Endodermal cell (in vitro differentiated cells): ENCODE measurements around the gene TRIB2. TPM values are rescaled to one million over a fixed set of nuclear protein-coding genes. Genes with fewer than 3 reads are reported as not detected.

Experiments used
- DNase-seq: peaks from one replicate; pipeline ENCODE4 v3.0.0-alpha.2; 2017
- H3K27ac ChIP-seq: 2 replicates; pipeline ENCODE4 v1.5.1; 2013; ENCODE audit warnings: mild to moderate bottlenecking, low read depth, low read length, moderate library complexity
- H3K27me3 ChIP-seq: 2 replicates; pipeline ENCODE4 v1.6.1; 2013; ENCODE audit warnings: mild to moderate bottlenecking, low read length, moderate library complexity; ENCODE audit not compliant: insufficient read depth, control insufficient read depth, poor library complexity, severe bottlenecking
- H3K36me3 ChIP-seq: 2 replicates; pipeline ENCODE4 v1.7.0; 2013; ENCODE audit warnings: mild to moderate bottlenecking, low read length, moderate library complexity; ENCODE audit not compliant: control insufficient read depth, insufficient read depth
- H3K4me1 ChIP-seq: one replicate; pipeline ENCODE4 v1.7.0; 2013; ENCODE audit warnings: low read length; ENCODE audit not compliant: control insufficient read depth, insufficient read depth
- H3K4me3 ChIP-seq: 2 replicates; pipeline ENCODE4 v1.5.1; 2013; ENCODE audit warnings: mild to moderate bottlenecking, low read length, moderate library complexity
- H3K9ac ChIP-seq: 2 replicates; pipeline ENCODE4 v1.6.1; 2013; ENCODE audit warnings: mild to moderate bottlenecking, low read length, moderate library complexity; ENCODE audit not compliant: poor library complexity, severe bottlenecking; ENCODE audit errors: extremely low read depth
- H3K9me3 ChIP-seq: 2 replicates; pipeline ENCODE4 v1.6.1; 2013; ENCODE audit warnings: mild to moderate bottlenecking, low read length, moderate library complexity; ENCODE audit not compliant: control insufficient read depth
- H3K27ac Mint-ChIP-seq: 2 replicates; pipeline ENCODE4 v1.8.0; 2020; ENCODE audit warnings: mixed read lengths
- H3K27me3 Mint-ChIP-seq: 2 replicates; pipeline ENCODE4 v1.8.0; 2021; ENCODE audit warnings: mild to moderate bottlenecking, mixed read lengths; ENCODE audit not compliant: insufficient read depth
- H3K36me3 Mint-ChIP-seq: 2 replicates; pipeline ENCODE4 v1.8.0; 2020; ENCODE audit warnings: low read depth, mixed read lengths
- H3K4me1 Mint-ChIP-seq: 2 replicates; pipeline ENCODE4 v1.8.0; 2020; ENCODE audit warnings: mixed read lengths
- H3K4me3 Mint-ChIP-seq: 2 replicates; pipeline ENCODE4 v1.8.0; 2020; ENCODE audit warnings: mild to moderate bottlenecking, moderate library complexity, mixed read lengths
- H3K9me3 Mint-ChIP-seq: 2 replicates; pipeline ENCODE4 v1.8.0; 2020; ENCODE audit warnings: mild to moderate bottlenecking, mixed read lengths
- CTCF ChIP-seq: fragments of 200-600 bp; sonication (generic); conservative IDR thresholded peaks from 2 replicates; pipeline ENCODE4 v1.5.0; 2021; ENCODE audit warnings: antibody characterized with exemption, mild to moderate bottlenecking
- WGBS, 2 experiments: methylation state at CpG; one replicate each; pipeline versions ENCODE4 v1.1.5 to v1.1.7; 2013; ENCODE audit warnings: missing lambda C conversion rate in 2 of 2, mixed read lengths in 1 of 2; ENCODE audit not compliant: insufficient coverage in 1 of 2, insufficient read length in 1 of 2; 5-methylcytosine and 5-hydroxymethylcytosine counted together
- total RNA-seq, 2 donors: library from RNA; stranded (reverse); fragmentation: NEBNext Ultra II Directional in 1 of 2; extraction: Animal tissue kit (Norgen Biotek cat#: 25700) in 1 of 2; gene quantifications; 2 replicates in 1 of 2; 3 replicates in 1 of 2; pipeline ENCODE4 v1.2.1, GENCODE V29; 2021

The TRIB2 gene
- total RNA-seq, 2 donors from 2014 or later, result 23.8 to 29.8 TPM

DNA sequence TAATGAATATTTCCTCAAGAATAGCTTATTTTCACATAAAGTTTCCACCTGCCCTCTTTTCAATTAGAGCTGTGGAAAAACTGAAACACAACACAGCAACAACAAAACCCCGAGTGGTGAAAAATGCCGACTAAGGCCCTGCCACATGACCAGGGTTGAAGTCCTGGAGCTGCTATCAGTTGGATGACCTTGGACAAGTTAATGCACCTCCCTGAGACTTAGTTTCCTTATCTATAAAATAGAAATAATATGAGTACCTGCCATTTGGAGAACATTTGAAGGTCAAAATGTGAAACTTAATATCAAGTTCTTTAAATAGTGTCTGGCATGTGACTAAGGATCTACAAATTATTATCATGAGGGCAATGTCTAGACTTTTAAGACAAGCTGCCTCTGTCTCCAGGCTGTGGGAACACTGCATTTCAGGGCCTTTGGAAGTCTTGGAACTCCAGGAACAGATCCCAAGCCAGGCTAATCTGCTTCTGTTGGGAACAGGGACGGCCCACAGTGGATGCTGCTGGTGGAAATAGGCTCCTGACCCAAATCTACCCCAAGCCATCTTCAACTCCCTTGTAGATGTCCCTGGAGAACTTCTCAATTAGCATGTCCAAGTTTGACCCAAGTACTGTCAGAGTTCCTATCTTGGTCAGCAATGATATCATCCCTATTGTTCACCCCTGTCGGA, 42.0 kb upstream of the TRIB2 start:
- WGBS, 2 experiments, result 87 to 95% methylated on average over 4 of the region's 4 CpGs
- Mint-ChIP-seq H3K4me1 (peaks cover 9% of the 10 kb centered on the region), H3K4me3 (no peak overlapping the region)

DNA sequence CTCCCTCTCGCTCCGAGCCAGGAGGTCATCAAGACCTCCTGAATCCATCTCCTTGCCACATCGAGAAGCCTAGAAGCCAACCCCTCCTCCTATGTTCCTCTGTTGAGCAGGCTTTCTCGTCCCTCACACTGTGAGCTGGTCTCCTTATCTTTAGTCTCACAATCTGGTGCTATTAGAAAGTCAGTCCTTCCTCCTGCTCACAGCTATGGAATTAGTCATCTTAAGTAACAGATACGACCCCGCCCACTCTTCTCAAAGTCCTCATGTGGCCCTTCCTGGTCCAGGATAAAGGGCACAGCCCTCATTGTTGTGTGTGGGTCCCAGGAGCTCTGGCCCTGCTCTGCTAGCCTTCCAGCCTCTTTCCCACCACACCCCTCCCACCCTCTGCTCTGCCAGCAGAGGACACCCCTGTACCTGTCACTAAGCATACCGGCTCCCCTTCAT, 41.4 kb upstream of the TRIB2 start:
- H3K27ac Mint-ChIP-seq, result no peak overlapping the region
- peaks cover under 1% of the 10 kb centered on the region for H3K9me3 ChIP-seq
- H3K36me3 Mint-ChIP-seq, result no peaks in the 10 kb centered on the region
- no peaks in the 10 kb centered on the region for H3K27me3 ChIP-seq
- DNase-seq, result no peak
- no peak overlapping the region for H3K4me3 Mint-ChIP-seq
- WGBS, 2 experiments, result 92 to 93% methylated on average over 4 to 7 of the region's 7 CpGs
- H3K27ac ChIP-seq, result no peak overlapping the region
- H3K9ac ChIP-seq, result no peak overlapping the region
- no peaks in the 10 kb centered on the region for H3K4me1 ChIP-seq
- H3K4me1 Mint-ChIP-seq, result peaks cover 9% of the 10 kb centered on the region
- no peak overlapping the region for H3K4me3 ChIP-seq
- no peaks in the 10 kb centered on the region for H3K27me3 Mint-ChIP-seq
- H3K36me3 ChIP-seq, result no peaks in the 10 kb centered on the region
- H3K9me3 Mint-ChIP-seq, result peaks cover 5% of the 10 kb centered on the region
- no peak for TF ChIP-seq CTCF

More for the DNA sequence above, 42.0 kb upstream of the TRIB2 start:
- H3K9me3 Mint-ChIP-seq, result peaks cover under 1% of the 10 kb centered on the region
- H3K27me3 Mint-ChIP-seq, result no peaks in the 10 kb centered on the region
- H3K36me3 ChIP-seq, result no peaks in the 10 kb centered on the region
- no peaks in the 10 kb centered on the region for H3K36me3 Mint-ChIP-seq
- no peaks in the 10 kb centered on the region for H3K4me1 ChIP-seq
- no peak for TF ChIP-seq CTCF
- no peak overlapping the region for H3K27ac ChIP-seq
- no peak for DNase-seq
- H3K9me3 ChIP-seq, result no peaks in the 10 kb centered on the region
- H3K27me3 ChIP-seq, result no peaks in the 10 kb centered on the region
- H3K4me3 ChIP-seq, result no peak overlapping the region
- no peak overlapping the region for H3K27ac Mint-ChIP-seq
- no peak overlapping the region for H3K9ac ChIP-seq

DNA sequence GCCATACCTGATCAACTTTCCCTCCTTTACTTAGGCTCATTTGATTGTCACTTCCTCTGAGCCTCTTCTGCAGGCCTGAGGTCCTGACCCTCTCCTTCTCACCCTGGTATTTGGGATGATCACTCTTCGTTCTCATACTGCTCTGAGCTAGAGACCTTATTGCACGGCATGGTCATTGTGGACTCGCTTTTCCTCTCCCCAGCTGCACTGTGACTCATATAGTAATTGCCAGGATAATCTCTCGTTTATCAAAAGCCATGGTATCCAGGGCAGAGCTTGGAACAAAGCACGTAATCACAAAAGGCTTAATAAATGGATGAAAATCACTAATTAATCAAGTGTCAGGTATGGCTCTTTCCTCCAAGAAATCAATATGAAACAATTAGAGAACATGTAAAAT, 40.9 kb upstream of the TRIB2 start:
- H3K36me3 Mint-ChIP-seq, result no peaks in the 10 kb centered on the region
- no peaks in the 10 kb centered on the region for H3K27me3 Mint-ChIP-seq
- no peak overlapping the region for H3K27ac Mint-ChIP-seq
- no peak overlapping the region for H3K4me3 Mint-ChIP-seq
- H3K9ac ChIP-seq, result no peak overlapping the region
- H3K9me3 ChIP-seq, result peaks cover 5% of the 10 kb centered on the region
- H3K9me3 Mint-ChIP-seq, result peaks cover 6% of the 10 kb centered on the region
- no peak overlapping the region for H3K4me3 ChIP-seq
- 89 to 96% methylated on average over 4 to 5 of the region's 5 CpGs for WGBS, 2 experiments
- TF ChIP-seq CTCF, result no peak
- DNase-seq, result no peak
- H3K4me1 Mint-ChIP-seq, result peaks cover 9% of the 10 kb centered on the region
- H3K4me1 ChIP-seq, result no peaks in the 10 kb centered on the region
- H3K27me3 ChIP-seq, result no peaks in the 10 kb centered on the region
- no peaks in the 10 kb centered on the region for H3K36me3 ChIP-seq
- H3K27ac ChIP-seq, result no peak overlapping the region
